PFSK-1 (cell line): ENCODE measurements around the gene ADGRL3.

Experiments used
- POLR2AphosphoS5 ChIP-seq: IDR thresholded peaks from 2 replicates; pipeline ENCODE4 v1.6.1; 2012; ENCODE audit warnings: low read depth, mild to moderate bottlenecking, control low read depth, low read length, moderate library complexity
- REST ChIP-seq, 2 experiments: IDR thresholded peaks; 2 replicates each; pipeline versions ENCODE4 v1.6.1 to v1.8.0; 2011 to 2012; ENCODE audit warnings: low read depth in 2 of 2, low read length in 2 of 2, control low read depth in 1 of 2, inconsistent platforms in 1 of 2, mild to moderate bottlenecking in 1 of 2, moderate library complexity in 1 of 2; ENCODE audit not compliant: insufficient read depth in 1 of 2

GRCh38 chr4:61520681-61521160, 320.6 kb downstream of the ADGRL3 start:
- TF ChIP-seq POLR2AphosphoS5 (no peak), REST (IDR thresholded peaks at IDR 0.05; ENCODE audit: insufficient read depth in 1 of 2, low read depth in 2 of 2, low read length in 2 of 2) (no peak)
